Psoas muscle (tissue), 8 donors: ENCODE measurements around the gene ZNF618. TPM values are rescaled to one million over a fixed set of nuclear protein-coding genes. Genes with fewer than 3 reads are reported as not detected.

Experiments used
- ATAC-seq, 4 donors: fragments of 200-7000 bp; cut with Tn5 transposase; one replicate each; pipeline ENCODE4 v1.9.1; 2020; ENCODE audit warnings: moderate library complexity in 3 of 4, mild to moderate bottlenecking in 2 of 4
- DNase-seq, 2 donors: peaks; one replicate each; pipeline ENCODE4 v3.0.0-alpha.2; 2020
- H3K27ac ChIP-seq: fragments of 200-600 bp; one replicate; pipeline ENCODE4 v1.8.0; 2022
- H3K27me3 ChIP-seq, 3 donors: fragments of 200-600 bp in 1 of 3; one replicate each; pipeline versions ENCODE4 v1.6.1 to v1.8.0; 2013 to 2022; ENCODE audit warnings: low read length in 2 of 3, mild to moderate bottlenecking in 2 of 3, moderate library complexity in 1 of 3; ENCODE audit not compliant: insufficient read depth in 3 of 3
- H3K36me3 ChIP-seq, 2 donors: fragments of 200-600 bp in 1 of 2; one replicate each; pipeline versions ENCODE4 v1.6.1 to v1.8.0; 2013 to 2022; ENCODE audit warnings: low read depth in 1 of 2, mild to moderate bottlenecking in 1 of 2, moderate library complexity in 1 of 2; ENCODE audit not compliant: insufficient read depth in 1 of 2
- H3K4me1 ChIP-seq: fragments of 200-600 bp; one replicate; pipeline ENCODE4 v1.8.0; 2022
- H3K4me3 ChIP-seq: fragments of 200-600 bp; one replicate; pipeline ENCODE4 v1.8.0; 2022; ENCODE audit warnings: mild to moderate bottlenecking
- H3K9me3 ChIP-seq: fragments of 200-600 bp; one replicate; pipeline ENCODE4 v1.8.0; 2022
- CTCF ChIP-seq: fragments of 200-600 bp; IDR thresholded peaks from one replicate; pipeline ENCODE4 v1.8.0; 2022; ENCODE audit warnings: antibody characterized with exemption
- WGBS, 3 donors: extraction: QIAGEN DNeasy Blood & Tissue Kit; methylation state at CpG; one replicate each; pipeline versions ENCODE4 v1.1.6 to v1.1.7; 2013; 5-methylcytosine and 5-hydroxymethylcytosine counted together
- intact Hi-C, 2 donors: fragments of 100-400 bp; cut with DNase I; formaldehyde crosslinking; loops; one replicate each; pipeline versions ENCODE4 v1.11.0 to v1.14.2; 2022
- polyA plus RNA-seq, 3 donors: library from polyadenylated mRNA; stranded (reverse); fragments of 200-250 nt; gene quantifications; one replicate each; pipeline ENCODE4 v1.2.3, GENCODE V29; 2013
- total RNA-seq, 4 donors: library from RNA; stranded (reverse); fragmentation: NEBNext Ultra II Directional in 2 of 4; extraction: Animal tissue kit (Norgen Biotek cat#: 25700) in 2 of 4; gene quantifications; one replicate each; pipeline versions ENCODE4 v1.2.1 to v1.2.4, GENCODE V29; 2021 to 2023
- donor health status: healthy with polysubstance abuse.
- donor health status: DM: no; HTN: no; CAD: no; lungs with moderate emphysema.
- donor health status: Bipolar disorder and iron deficiency.
- donor health status: healthy.
- donor health status: DM: yes; HTN: yes; CAD: no.
- donor health status: DM: no; HTN: no; CAD: no.
- donor health status: DM: no; HTN: no; CAD: no.
- donor health status: DM: yes; HTN: yes; CAD: no.

Gene ZNF618
- total and polyA plus RNA-seq, 7 donors, result 0.31 to 2.7 (median 1.2) TPM

DNA sequence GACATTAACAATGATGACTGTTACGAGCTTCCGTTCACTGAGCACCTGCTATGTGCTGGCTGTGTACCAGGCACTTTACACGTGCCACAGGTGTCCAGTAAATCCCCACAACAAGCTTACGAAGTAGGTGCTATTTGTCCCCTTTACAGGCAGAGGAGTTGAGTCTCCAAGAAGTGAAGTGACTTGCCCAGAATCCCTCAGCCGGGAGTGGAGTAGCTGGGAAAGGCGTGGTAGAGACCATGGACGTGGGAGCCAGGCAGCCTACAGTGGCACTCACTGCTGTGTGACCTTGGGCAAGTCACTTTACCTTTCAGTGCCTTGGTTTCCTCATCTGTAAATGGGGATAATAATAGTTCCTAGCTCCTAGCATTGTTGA, 202.7 kb downstream of the ZNF618 start:
- TF ChIP-seq CTCF, result no peak
- intact Hi-C loops, result no loop called here
- no peak for ATAC-seq
- 70 to 73% (median 72%) methylated on average over 7 of the region's 7 CpGs for WGBS, 3 donors
- Histone ChIP-seq H3K4me3 (no peak overlapping the region), H3K9me3 (no peaks in the 10 kb centered on the region), H3K27ac (no peak overlapping the region), H3K4me1 (no peaks in the 10 kb centered on the region), H3K36me3 (no peaks in the 10 kb centered on the region), H3K27me3 (peaks cover 0 to 2% (median 0%) of the 10 kb centered on the region in 3 donors)
- no peak for DNase-seq

DNA sequence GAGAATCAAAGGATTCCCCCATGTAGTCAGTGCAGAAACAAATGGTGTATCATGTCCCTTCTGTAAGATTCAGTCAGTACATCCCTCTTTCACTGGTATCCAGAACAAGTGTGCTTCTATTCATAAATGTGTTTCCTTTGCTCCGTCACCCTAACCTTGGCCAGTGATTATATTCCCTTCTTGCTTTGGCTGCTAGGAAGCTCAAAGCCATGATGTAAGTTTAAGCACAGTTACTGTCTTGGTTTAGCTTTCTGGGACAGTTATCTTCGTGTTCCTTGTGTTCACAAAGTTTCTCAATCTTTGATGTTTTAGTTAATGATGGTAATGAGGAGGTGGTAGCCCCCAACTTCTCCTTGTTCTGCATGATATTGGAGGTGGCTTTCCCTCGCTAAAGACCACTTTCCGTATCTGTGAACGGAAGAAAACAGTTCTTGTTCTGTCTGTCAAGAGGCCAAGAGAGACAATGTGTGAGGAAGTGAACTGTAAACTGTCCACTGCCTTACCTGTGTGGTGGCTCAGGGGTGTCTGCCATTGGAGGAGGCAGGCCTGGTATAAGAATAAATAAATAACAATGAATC, 204.2 kb downstream of the ZNF618 start:
- intact Hi-C loops, result loop anchor here in 1 of 2 donors (5.0 kb wide), 1 partner anchor 212 kb away; no protein-coding TSS in a partner anchor
- no peaks in the 10 kb centered on the region for H3K36me3 ChIP-seq
- whole genome bisulfite sequencing, 3 donors, result 89 to 91% (median 91%) methylated on average over 5 of the region's 5 CpGs
- peaks cover 0 to 2% (median 0%) of the 10 kb centered on the region in 3 donors for H3K27me3 ChIP-seq
- H3K27ac ChIP-seq, result no peak overlapping the region
- ATAC-seq (no peak), DNase-seq (no peak)
- no peak overlapping the region for H3K4me3 ChIP-seq
- TF ChIP-seq CTCF, result no peak
- no peaks in the 10 kb centered on the region for H3K9me3 ChIP-seq
- no peaks in the 10 kb centered on the region for H3K4me1 ChIP-seq

GRCh38 chr9:114080773-114081440, 204.8 kb downstream of the ZNF618 start:
- Histone ChIP-seq H3K36me3 (no peaks in the 10 kb centered on the region), H3K27me3 (peaks cover 0 to 2% (median 0%) of the 10 kb centered on the region in 3 donors), H3K9me3 (no peaks in the 10 kb centered on the region), H3K4me1 (no peaks in the 10 kb centered on the region), H3K27ac (no peak overlapping the region), H3K4me3 (no peak overlapping the region)
- no peak for TF ChIP-seq CTCF
- intact Hi-C loops, result loop anchor here in 1 of 2 donors (5.0 kb wide), 1 partner anchor 211 kb away; no protein-coding TSS in a partner anchor
- DNase-seq (no peak), ATAC-seq (no peak)
- WGBS, 3 donors, result 91 to 94% (median 91%) methylated on average over 7 of the region's 7 CpGs

DNA sequence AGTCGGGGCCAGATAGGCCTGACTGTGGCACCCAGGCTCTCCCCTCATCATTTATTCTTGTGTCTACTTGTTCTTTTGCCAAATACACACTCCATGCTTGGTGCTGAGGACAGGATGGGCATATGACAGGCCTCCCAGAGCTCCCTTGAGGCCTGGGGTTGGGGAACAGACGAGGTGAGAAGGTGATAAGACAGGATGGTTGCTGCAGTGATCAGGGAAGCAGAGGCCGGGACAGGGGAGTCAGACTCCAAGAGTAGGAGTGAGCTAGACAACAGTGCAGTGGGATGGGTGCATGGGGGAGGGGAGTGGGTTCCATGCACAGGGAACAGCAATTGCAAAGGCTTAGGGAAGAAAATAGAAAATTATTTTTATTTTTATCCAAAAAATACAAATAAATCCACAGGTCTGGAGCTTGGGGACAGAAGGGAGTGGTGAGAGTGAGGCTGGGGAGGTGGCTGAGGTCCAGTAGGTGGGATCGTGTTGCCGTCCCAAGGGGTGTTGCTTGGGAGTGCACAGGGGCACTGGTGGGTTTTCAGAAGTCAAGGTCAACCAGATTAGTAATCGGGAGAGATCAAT, 205.4 kb downstream of the ZNF618 start:
- intact Hi-C loops, result loop anchor here (2.0 to 5.0 kb wide), 2 partner anchors 209 to 211 kb away; no protein-coding TSS in a partner anchor
- no peak for DNase-seq
- 87 to 88% (median 88%) methylated on average over 6 of the region's 6 CpGs for WGBS, 3 donors
- no peaks in the 10 kb centered on the region for H3K4me1 ChIP-seq
- no peaks in the 10 kb centered on the region for H3K9me3 ChIP-seq
- ATAC-seq, result no peak
- no peaks in the 10 kb centered on the region for H3K36me3 ChIP-seq
- H3K27ac ChIP-seq, result no peak overlapping the region
- no peaks in the 10 kb centered on the region for H3K27me3 ChIP-seq
- TF ChIP-seq CTCF, result no peak
- no peak overlapping the region for H3K4me3 ChIP-seq
